Diencephalon (tissue), 1 donor: ENCODE measurements around the gene ACTL7A. TPM values are rescaled to one million over a fixed set of nuclear protein-coding genes. Genes with fewer than 3 reads are reported as not detected.

Experiments used
- small RNA-seq: library from RNA; depleted of rRNA; stranded (forward); fragments of <200 nt; gene quantifications from one replicate; pipeline ENCODE3, GENCODE V24; 2014
- total RNA-seq: library from RNA; depleted of rRNA; stranded (reverse); fragments of >200 nt; gene quantifications from one replicate; pipeline ENCODE4 v1.2.3, GENCODE V29; 2014

ACTL7A gene, protein sequence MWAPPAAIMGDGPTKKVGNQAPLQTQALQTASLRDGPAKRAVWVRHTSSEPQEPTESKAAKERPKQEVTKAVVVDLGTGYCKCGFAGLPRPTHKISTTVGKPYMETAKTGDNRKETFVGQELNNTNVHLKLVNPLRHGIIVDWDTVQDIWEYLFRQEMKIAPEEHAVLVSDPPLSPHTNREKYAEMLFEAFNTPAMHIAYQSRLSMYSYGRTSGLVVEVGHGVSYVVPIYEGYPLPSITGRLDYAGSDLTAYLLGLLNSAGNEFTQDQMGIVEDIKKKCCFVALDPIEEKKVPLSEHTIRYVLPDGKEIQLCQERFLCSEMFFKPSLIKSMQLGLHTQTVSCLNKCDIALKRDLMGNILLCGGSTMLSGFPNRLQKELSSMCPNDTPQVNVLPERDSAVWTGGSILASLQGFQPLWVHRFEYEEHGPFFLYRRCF
- total RNA-seq: not detected

GRCh38 chr9:108861997-108862396 is at the start of gene ACTL7A:
TSS of gene ACTL7A (plus strand) at chr9:108862266. CDS start at chr9:108862323, 57 bp downstream.

GRCh38 chr9:108855888-108856287 is 6.2 kb upstream of the ACTL7A start, which contains the start of gene ACTL7B:
TSS of gene ACTL7B (minus strand) at chr9:108855986. CDS start at chr9:108855930, 56 bp downstream.

Small RNA genes within 50 kb of the gene (small RNA-seq; reads per million reads assigned to genes)
- not detected for gene AL359692.1

Other genes starting within 250 kb of the ACTL7A start
- gene ACTL7B, start 6.3 kb upstream of the ACTL7A start, total RNA-seq: not detected
- 67.1 TPM for gene ELP1, start 71.9 kb downstream of the ACTL7A start, total RNA-seq
- gene ABITRAM, start 72.1 kb downstream of the ACTL7A start, total RNA-seq: 9.2 TPM
- gene CTNNAL1, start 151.2 kb downstream of the ACTL7A start, total RNA-seq: 13.4 TPM